Stimulated activated CD8-positive, alpha-beta memory T cell treated with anti-CD3 and anti-CD28 coated beads, Interleukin-15, amount 100 ng/mL, for 1 hour (primary cell): ENCODE measurements around the gene TP53RK.
"Not testable (repeated sequence)": the region's sequence is repeated elsewhere in the genome, so short reads cannot be mapped to it uniquely, and the experiment has no call there.

ENCODE experiments used
- DNase-seq: peaks from one replicate; pipeline ENCODE4 v3.0.0-alpha.2; 2020; ENCODE audit warnings: low read depth

The TP53RK gene

DNA sequence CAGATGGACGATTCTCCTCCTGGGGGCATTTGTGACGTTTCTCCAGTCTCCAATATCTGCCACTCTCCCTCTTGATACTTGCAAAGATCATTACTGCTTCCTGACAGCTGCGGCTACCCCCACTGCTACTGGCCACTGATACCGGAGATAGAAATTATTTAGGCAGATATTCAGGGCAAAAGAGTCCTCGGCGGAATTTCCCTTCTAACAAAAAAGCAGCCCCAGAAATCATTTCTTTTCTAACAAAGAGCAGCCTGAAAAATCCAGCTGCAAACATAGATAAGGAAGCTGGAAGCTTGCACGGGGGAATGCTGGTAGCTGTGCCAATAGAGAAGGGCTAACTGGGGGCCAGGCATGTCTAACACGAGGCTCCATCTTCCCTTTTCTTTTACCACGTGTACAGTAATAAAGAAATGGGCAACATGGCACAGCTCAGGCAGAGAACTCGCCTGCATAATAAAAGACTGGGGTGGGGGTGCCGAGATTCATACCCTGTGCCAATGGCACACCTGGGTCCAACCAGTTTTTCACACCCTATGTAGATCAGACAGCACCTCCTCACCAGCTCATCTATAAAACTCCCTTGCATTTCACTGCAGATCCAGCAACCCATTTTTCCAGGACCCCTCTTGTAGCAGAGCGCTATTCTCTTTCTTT is 6.1 kb downstream of the TP53RK start:
- DNase-seq = no peak

DNA sequence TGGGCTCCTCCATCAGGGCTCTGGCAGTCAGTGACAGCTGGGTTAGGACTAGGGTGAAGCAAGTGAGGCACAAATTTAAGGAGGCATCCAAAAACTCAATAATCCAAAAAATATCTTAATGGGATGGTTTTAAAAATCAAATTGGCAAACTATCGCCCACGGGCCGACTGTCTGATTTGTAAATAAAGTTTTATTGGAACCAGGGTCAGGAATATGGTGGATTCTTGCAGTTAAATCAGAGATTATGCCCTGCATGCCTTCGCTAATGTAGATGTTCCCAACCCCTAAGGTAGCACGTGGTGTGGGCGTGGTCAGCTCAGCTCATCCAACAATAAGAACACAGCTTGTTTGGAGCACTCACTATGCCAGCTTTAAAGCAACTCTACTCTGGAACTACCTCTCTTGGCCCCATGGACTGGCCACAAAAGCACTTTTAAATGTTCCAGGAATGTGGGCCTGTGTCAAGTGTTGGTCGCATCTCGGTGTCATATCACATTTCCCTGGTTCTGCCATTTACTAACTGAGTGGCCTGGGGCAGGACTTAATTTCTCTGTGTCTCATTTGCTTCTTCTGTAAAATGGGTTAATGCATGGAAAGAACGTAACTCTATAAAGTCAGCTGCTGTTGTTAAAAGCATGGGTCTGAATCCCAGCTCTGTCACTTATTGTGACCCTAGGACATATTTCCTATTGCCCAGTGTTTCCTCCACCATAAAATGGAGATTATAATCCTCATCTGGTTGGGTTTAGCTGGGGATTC is 7.0 kb downstream of the TP53RK start:
- DNase-seq = no peak

DNA sequence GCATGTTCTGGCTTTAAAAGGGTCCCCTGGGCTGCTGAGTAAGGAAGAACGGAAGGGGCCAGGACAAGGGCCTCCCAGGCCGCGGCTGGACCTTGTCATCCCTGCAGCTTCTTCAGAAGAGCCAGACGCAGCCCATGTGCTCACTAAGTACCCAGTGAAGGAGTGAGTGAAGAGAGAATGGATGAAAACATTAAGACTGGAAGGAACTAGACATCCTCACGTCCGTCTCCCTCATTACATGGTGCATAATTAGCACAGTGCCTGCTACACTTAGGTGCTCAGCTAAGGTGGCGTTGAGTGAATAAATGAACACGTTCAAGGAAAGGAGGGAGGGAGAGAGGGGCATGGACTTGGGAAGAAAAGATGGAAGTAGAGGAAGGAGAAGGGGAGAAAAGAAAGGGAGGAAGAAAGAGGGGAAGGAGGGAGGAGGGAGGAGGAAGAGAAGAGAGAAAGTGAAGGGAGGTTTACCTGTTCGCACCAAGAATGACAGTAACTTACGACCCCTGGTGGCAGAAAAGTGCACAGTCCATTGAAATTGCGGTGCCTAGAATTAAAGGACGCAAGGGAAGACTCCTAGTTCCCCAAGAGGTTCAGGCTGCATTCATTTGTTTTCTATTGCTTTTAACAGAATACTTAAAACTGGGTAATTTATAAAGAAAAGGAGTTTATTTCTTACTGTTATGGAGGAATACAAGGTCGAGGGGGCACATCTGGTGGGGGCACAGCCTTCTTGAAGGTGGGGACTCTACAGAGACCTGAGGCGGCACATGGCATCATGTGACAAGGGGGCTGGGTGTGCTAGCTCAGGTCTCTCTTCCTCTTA is 8.0 kb downstream of the TP53RK start:
- DNase-seq = peak; percentile 55

DNA sequence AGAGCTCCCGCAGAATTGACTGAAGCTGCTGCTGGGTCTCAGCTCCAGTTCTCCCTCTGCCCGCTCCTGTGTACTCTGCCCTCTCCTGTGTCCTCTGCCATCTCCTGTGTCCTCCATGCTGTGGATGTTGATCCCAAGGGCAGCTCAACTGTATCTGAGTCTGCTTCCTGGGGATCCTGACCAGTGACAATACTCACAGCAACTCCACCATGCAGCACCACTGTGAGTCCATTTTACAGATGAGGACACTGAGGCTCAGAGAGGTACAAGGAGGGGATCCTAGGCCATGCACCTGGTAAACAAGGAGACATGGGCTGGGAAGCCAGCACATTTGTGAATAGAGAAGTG is 8.6 kb downstream of the TP53RK start:
- no peak for DNase-seq

DNA sequence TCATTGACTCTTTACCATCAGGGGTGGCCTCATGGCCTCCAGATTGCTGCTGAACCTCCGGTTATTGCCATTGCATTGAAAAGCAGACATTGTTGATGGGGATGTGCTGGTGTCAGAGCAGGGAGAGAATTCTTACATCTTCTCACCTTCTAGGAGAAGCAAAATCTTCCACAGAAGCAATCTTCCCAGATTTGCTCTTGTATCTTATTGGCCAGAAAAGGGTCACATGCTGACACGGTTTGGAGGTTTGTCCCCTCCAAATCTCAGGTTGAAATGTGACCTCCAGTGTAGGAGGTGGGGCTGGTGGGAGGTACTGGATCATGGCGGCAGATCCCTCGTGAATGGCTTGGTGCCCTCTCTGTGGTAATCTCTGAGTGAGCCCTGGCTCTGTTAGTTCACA is 10.7 kb downstream of the TP53RK start:
- DNase-seq = no peak

DNA sequence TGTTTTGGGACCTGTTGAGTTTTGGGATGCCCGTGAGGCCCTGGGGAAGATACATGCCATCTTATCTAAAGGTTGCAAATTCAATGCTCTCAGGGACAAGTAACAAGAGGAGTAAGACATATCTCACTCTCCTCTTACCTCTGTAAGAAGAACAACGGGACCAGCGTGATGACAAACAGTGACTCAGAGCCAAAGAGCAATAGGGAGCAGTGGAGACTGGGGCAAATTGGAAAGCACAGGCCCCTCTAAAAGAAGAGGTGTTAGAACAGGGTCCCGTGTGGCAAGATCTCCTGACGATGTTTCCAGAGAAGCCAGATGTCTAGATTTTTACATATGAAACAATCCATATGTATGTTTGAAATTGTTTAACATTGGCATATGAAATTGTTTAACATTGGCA is 11.6 kb downstream of the TP53RK start:
- no peak for DNase-seq

DNA sequence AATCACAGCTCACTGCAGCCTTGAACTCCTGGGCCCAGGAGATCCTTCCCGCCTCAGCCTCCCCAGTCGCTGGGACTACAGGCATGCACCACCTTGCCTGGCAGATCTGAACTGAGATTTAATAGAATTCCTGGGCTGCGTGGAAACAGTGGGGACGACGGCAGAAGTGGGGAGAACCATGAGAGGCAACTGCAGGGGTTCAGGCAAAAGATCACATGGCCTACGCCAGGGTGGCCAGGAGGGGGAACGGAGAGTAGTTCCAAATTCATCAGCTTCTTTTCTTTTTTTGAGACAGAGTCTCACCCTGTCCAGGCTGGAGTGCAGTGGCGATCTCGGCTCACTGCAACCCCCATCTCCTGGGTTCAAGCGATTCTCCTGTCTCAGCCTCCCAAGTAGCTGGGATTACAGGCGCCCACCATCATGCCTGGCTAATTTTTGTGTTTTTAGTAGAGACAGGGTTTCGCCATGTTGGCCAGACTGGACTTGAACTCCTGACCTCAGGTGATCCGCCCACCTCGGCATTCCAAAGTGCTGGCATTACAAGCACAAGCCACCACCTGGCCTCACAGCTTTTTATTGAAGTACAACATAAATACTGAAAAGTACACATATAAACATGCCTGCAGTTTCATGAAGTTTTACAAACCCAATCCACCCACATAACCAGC is 12.5 kb downstream of the TP53RK start:
- not testable (repeated sequence) for DNase-seq

DNA sequence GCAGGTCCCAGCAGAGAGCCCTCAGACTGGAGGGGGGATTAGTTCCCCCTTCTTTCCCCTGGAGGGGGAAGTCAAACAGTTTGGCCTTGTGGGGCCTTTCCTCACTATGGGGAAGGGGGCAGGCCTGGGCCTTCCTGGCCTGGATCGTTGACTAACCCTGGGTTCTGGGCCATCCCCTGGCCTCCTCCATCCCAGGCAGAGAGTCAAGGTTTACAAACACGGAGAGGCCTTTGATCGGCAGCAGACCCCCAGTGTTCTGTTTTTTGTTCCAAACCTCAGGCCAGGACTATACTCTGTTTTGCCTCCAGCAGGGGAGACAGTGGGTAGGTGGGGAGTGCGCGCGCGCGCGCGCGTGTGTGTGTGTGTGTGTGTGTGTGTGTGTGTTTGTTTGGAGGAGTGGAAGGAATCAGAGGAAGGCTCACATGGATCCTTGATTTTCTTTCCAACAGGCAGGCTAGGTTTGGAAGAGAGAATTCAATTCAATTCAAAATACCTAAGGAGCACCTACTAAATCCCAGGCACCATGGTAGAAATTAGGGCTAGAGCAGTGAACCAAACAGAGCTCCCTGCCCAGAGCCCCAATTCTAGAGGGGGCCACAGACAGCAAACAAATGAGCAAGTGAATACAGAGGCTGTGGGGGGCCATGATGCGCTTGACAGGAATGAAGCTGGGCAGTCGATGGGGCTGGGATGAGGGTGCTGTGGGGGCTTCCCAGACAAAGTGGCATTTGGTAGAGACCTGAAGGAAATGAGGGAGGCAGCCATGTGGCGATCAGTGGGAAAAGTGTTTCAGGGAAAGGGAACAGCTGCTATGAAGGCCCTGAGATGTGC is 14.8 kb downstream of the TP53RK start:
- DNase-seq = no peak

DNA sequence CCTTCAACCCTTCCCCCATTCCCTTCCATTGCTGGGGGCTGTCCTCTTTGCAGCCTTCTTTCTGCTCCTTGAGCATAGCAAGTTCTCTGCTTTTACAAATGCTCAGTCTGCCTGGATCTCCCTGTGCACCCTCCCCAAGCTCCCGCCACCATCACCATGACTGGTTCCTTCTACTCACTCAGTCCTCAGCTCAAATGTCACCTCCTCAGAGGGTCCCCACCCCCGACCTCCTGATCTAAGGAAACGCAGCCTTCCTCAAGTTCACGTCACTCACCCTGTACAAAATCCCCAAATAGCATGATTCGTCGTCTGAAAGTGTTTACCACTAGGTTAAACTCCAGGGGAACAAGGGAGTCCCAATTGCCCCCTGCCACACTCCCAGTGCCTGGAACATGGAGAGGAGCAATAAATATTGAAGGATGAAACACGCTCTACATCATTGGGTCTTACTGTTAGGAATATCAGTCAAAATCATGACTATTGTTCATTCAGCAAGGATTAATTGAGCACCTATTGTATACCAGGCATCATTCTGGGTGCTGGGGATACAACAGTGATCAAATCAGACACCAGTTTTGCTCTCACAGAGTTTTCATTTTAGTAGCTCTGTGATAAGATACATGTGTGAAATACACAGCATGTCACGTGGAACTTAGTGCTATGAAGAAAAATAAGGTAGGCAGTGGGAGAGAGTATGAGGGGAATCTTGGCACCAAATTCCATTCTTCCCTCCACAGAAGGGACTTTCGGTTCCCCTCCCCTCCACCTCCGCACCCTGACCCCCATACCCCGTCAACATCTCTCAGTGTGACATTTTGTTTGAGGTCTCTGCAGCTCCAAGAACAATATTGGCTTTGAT is 15.6 kb downstream of the TP53RK start:
- no peak for DNase-seq

DNA sequence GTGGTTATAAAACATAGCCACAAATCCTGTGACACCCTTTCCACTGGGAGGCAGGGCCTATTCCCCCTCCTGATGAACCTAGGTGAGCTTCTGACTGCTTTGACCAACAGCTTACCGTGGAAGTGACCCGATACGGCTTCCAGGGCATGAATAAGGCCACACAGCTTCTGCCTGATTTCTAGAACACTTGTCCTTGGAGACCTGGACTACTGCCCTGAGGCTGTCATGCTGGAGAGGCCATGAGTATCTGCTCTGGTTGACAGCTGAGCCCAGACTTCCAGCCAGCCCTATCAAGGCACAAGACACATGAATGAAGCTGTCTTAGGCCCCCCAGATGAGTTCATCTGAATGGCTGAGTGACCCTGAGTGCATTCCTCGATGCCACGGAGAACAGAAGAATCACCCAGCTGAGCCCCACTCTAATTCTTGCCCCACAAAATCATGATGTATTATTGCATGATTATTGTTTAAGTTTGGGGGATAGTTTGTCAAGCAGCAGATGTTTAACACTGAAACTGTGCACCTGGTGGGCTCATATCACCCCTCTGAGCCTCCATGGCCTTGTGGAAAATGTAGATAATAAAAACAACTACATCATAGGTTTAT is 16.6 kb downstream of the TP53RK start:
- DNase-seq = no peak

DNA sequence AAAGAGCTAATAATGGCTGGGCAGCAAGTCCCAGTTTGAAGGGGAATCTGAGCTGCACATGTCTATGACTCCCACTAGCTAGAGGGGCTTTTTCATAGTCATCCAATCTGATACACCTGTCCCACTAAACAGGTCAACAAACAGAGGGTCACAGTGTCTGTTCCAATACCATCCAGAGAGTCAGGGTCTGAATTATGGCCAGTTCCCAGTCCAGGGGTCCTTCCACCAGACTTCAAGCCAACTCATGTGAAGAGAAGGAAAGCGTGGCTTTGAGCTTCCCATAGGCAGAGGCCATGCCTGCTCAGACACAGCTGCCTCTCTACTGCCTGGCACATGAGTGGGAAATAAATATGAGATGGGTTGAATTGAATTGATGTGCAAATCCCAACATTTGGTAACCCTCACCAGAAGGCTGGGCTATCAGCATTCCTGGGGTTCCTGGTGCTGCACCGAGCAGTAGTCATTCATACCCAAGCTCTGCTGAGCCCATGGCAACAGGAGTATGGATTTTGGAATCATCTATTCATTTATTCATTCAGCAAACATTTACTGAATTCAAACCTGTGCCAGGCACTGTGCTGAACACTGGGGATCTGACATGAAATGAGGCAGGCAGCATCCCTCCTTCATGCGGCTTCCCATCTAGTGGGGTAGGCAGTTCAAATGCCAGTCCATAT is 17.2 kb downstream of the TP53RK start:
- DNase-seq = no peak

DNA sequence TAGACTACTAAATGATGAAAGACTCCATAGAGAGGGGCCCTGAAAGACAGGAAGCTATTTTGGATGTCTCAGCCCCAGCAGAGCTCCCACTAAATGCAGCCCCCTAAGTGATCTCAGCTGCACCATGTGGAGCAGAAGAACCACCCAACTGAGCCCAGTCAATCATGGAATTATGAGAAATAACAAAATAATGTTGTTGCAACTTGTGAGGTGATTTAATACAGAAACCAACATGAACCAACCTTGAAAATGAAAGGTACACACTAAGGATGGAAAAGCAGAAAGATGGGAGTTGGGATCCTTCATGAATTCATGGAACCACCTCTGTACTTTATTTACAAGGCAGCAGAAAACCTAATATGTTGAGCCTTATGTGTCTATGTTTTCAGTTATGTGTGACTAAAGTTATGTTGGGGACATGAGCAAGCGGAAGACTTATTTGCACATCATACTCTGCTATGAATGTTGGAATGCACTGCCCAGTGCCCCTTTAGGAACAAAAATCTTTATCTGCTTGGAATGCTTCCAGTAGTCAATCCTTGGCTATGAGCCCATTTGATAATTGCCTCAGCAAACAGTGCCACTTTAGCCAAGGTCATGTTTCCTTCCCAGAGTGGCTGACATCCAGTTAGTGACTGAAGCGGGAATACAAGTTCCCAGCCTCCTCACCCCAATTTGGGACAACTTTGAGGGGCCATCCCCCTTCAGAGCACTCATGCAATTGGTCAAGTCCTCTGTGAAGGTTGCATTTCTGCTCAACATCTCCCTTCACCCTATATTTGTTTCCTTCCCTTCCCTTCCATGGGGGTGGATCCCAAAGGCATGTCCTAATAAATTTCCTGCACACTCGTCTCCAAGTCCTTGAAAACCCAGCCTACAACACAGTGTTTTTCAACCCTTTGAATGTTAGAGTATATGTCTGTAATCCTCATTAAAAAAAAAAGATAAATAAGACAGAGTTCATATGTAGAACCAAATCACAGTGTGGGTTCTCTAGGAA is 18.4 kb downstream of the TP53RK start:
- no peak for DNase-seq

DNA sequence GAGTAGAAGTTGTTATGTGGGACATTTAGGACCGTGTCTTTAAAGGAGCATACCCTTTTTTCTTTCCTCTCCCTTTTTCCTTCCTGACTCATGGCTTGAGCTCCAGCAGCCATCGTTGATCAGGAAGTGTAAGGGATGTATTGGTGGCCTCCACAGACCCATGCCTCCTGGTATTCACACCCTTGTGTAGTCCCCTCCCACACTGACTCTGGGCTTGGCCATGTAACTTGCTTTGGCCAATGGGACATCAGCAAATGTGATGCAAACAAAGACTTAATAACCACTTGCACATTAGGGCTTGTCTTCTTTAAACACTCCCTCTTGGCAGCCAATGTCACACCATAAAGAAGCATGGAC is 19.0 kb downstream of the TP53RK start:
- DNase-seq = no peak

DNA sequence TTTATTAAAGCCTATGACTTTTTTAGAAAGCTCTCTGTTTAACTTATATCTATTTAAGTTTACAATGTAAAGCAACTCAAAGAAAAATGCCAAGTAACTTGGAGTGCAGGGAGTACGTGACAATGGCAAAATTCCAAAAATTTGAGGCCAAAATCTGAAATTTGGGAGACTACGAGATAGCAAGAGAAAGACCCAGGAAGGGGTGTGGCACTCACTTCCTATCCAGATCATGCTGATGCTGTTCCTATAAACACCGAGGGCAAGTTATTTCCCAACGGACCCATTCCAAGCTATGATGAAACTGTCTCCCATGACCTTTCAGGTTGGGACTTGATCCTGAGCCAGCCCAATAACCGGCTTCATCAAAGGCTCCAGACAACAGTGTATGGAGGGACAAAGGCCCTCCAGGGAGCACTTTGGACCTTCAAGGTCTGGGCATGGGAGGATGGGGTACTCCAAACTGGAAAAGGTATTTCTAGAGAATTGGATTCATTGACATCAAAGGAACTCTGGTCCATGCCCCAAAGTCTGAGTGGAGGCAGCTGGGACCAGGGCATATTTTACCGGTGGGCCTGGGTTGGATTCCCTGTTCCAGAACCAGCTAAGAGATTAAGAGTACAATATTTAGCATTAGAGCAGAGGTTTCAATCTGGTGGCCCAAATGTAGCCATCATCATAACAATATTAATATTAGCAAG is 22.3 kb downstream of the TP53RK start:
- DNase-seq = no peak

DNA sequence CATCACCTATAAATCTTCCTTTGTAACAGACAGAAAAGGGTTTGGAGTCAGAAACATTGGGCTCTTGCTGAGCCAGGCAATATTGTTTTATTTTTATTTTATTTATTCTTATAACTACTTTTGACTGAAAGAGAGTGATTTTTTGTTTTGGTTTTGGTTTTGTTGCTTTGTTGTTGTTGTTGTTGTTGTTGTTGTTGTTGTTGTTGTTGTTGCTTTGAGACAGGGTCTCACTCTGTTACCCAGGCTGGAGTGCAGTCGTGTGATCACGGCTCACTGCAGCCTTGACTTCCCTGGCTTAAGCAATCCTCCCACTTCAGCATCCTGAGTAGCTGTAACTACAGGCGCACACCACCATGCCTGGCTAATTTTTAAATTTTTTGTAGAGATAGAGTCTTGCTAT is 22.9 kb downstream of the TP53RK start:
- DNase-seq = no peak

DNA sequence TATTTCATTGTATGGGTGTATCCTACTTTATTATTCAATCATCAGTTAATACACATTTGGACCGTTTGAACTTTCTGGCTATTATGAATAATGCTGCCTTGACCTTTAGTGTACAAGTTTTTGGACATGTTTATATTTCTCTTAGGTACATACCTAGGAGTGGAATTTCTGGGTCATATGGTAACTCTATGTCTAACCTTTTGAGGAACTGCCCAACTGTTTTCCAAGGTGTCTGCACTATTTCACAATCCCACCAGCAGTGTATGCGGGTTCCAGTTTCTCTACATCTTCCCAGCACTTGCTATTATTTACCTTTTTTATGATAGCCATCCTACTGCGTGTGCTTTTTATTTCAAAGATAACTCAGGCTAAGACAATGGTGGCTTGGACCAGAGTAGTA is 23.6 kb downstream of the TP53RK start:
- DNase-seq = no peak

DNA sequence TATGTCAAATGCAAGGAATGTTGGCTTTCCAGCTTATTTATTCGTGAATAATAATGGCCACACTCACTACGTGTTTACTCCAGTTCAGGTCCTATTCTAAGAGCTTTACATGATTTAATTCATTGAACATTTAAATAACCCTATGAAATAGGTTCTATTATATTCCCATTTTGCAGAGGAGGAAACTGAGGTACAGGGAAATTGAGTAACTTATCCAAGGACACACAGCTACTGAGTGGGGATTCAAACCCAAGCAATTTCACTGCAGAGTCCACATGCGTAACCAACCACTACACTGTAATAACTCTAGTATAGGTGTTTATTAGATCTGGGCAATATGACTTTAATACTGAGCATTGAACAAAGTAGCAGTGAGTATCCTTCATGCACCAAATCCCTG is 25.7 kb downstream of the TP53RK start:
- DNase-seq = no peak

DNA sequence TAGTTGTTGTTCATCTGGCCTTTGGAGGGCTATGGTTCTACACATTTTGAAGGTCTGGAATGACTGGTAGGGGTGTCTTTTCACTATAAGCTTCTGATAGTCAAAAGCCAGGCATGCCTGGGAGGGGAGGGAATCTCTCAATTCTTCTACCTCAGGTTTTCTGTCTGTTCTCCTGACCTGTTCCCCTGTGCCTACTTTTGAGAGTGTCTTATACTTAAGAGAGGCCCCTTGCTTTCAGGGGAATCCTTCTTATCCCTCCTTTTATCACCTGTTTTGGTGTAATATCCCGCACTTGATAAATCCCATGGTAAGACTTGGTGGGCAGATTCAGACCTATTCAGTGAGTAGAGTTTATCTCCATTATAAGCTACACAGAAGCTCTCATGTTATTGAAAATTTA is 27.6 kb downstream of the TP53RK start:
- no peak for DNase-seq
